Testis (tissue), 2 donors: ENCODE data around the gene SPARC.

Experiments used
- POLR2A ChIP-seq: fragments of 450-650 bp; IDR thresholded peaks from one replicate; pipeline ENCODE4 v1.6.1; 2017; ENCODE audit warnings: antibody characterized with exemption, mild to moderate bottlenecking, moderate library complexity
- TF ChIP-seq, protein P1 (sequence below), 3 experiments: fragments of 450-650 bp in 2 of 3; fragments of 200-600 bp in 1 of 3; sonication (generic) in 1 of 3; IDR thresholded peaks; one replicate each; pipeline ENCODE4 v1.5.1; 2016 to 2019; ENCODE audit warnings: antibody characterized with exemption in 3 of 3, mild to moderate bottlenecking in 2 of 3, moderate library complexity in 1 of 3

DNA sequence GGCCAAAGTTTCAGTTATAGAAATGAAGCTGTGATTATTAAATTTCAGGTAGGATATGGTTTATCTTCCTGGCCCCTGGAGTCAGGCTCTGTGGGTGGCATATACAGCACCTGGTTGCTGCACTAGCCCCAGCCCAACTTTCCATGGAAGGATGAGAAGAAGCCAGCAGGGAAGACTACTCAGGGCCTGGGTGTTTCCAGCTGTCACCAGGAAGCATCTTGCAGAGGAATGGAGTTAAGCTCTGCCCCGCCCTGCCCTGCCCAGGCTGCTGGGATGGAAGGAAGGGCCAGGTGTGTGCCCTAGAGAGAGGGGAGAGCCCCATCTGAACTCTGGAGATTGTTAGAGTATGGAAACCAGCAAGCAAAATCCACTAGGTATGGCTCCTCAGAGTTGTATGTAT is 52.8 kb downstream of the SPARC start:
- TF ChIP-seq, protein P1, sequence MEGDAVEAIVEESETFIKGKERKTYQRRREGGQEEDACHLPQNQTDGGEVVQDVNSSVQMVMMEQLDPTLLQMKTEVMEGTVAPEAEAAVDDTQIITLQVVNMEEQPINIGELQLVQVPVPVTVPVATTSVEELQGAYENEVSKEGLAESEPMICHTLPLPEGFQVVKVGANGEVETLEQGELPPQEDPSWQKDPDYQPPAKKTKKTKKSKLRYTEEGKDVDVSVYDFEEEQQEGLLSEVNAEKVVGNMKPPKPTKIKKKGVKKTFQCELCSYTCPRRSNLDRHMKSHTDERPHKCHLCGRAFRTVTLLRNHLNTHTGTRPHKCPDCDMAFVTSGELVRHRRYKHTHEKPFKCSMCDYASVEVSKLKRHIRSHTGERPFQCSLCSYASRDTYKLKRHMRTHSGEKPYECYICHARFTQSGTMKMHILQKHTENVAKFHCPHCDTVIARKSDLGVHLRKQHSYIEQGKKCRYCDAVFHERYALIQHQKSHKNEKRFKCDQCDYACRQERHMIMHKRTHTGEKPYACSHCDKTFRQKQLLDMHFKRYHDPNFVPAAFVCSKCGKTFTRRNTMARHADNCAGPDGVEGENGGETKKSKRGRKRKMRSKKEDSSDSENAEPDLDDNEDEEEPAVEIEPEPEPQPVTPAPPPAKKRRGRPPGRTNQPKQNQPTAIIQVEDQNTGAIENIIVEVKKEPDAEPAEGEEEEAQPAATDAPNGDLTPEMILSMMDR (IDR thresholded peaks at IDR 0.05): no peak
- TF ChIP-seq POLR2A: no peak
